Lower leg skin (tissue), 4 donors: ENCODE results near the gene SAP30. TPM values are rescaled to one million over a fixed set of nuclear protein-coding genes. Genes with fewer than 3 reads are reported as not detected.

ENCODE experiments used
- DNase-seq, 2 donors: peaks; one replicate each; pipeline ENCODE4 v3.0.0-alpha.2; 2019; ENCODE audit warnings: low spot score in 2 of 2
- H3K4me3 ChIP-seq: fragments of 200-600 bp; sonication (generic); 2 replicates; pipeline ENCODE4 v1.5.1; 2017; ENCODE audit warnings: mild to moderate bottlenecking, low read depth; ENCODE audit not compliant: poor library complexity, severe bottlenecking
- CTCF ChIP-seq, 3 donors: fragments of 450-650 bp; IDR thresholded peaks; one replicate each; pipeline ENCODE4 v1.5.1; 2016; ENCODE audit warnings: antibody characterized with exemption in 3 of 3, mild to moderate bottlenecking in 3 of 3, moderate library complexity in 2 of 3
- POLR2A ChIP-seq, 2 donors: fragments of 450-650 bp; IDR thresholded peaks; one replicate each; pipeline ENCODE4 v1.6.1; 2016 to 2017; ENCODE audit warnings: antibody characterized with exemption in 2 of 2, mild to moderate bottlenecking in 1 of 2, moderate library complexity in 1 of 2
- WGBS, 2 donors: methylation state at CpG; one replicate each; pipeline ENCODE4 v1.1.5; 2018; 5-methylcytosine and 5-hydroxymethylcytosine counted together
- intact Hi-C: fragments of 100-400 bp; cut with DNase I; formaldehyde crosslinking; loops from one replicate; pipeline ENCODE4 v1.15.0; 2023; ENCODE audit warnings: low total_unique reads
- total RNA-seq, 4 donors: library from RNA; depleted of rRNA; stranded (reverse); fragments of >200 nt; gene quantifications; one replicate each; pipeline ENCODE4 v1.1.0, GENCODE V29; 2016

The SAP30 gene
- total RNA-seq, 4 donors from 2014 or later, result 14.4 to 25.1 (median 18.3) TPM

GRCh38 chr4:173382349-173382748, 11.6 kb downstream of the SAP30 start:
- no peak for TF ChIP-seq CTCF (IDR thresholded peaks at IDR 0.05)
- no peak for TF ChIP-seq POLR2A (IDR thresholded peaks at IDR 0.05)
- intact Hi-C loops, result no loop called here
- H3K4me3 ChIP-seq, result no peak overlapping the region
- 96 to 98% methylated on average over 4 of the region's 4 CpGs for WGBS, 2 donors
- DNase-seq, result no peak

GRCh38 chr4:173386751-173387150, 16.0 kb downstream of the SAP30 start:
- TF ChIP-seq POLR2A (IDR thresholded peaks at IDR 0.05) (no peak), CTCF (IDR thresholded peaks at IDR 0.05) (no peak)
- H3K4me3 ChIP-seq, result no peak overlapping the region
- no peak for DNase-seq
- intact Hi-C loops, result no loop called here

GRCh38 chr4:173391701-173392100, 20.9 kb downstream of the SAP30 start:
- no peak overlapping the region for H3K4me3 ChIP-seq
- 96 to 100% methylated on average over 1 of the region's 1 CpG for WGBS, 2 donors
- TF ChIP-seq POLR2A (IDR thresholded peaks at IDR 0.05), result no peak
- no peak for TF ChIP-seq CTCF (IDR thresholded peaks at IDR 0.05)
- DNase-seq, result no peak
- intact Hi-C loops, result no loop called here

- no peak for DNase-seq
- whole genome bisulfite sequencing, 2 donors, result 63 to 80% methylated on average over 1 of the region's 1 CpG
- TF ChIP-seq CTCF (IDR thresholded peaks at IDR 0.05) (no peak), POLR2A (IDR thresholded peaks at IDR 0.05) (no peak)
- intact Hi-C loops, result no loop called here
- no peak overlapping the region for H3K4me3 ChIP-seq
Measured at GRCh38 chr4:173397604-173398003, 26.9 kb downstream of the SAP30 start.

GRCh38 chr4:173398220-173398619, 27.5 kb downstream of the SAP30 start:
- DNase-seq, result no peak
- intact Hi-C loops, result no loop called here
- TF ChIP-seq CTCF (IDR thresholded peaks at IDR 0.05) (no peak), POLR2A (IDR thresholded peaks at IDR 0.05) (no peak)
- no peak overlapping the region for H3K4me3 ChIP-seq

GRCh38 chr4:173398779-173399415, 28.1 kb downstream of the SAP30 start, which contains the start of gene SCRG1:
TSS of gene SCRG1 (minus strand) at chr4:173399116. CDS start at chr4:173391414, 7,702 bp downstream.
- TF ChIP-seq CTCF (IDR thresholded peaks at IDR 0.05), result no peak
- no peak for TF ChIP-seq POLR2A (IDR thresholded peaks at IDR 0.05)
- WGBS, 2 donors, result 27 to 57% methylated on average over 4 of the region's 4 CpGs
- DNase-seq, result no peak
- no peak within 1 kb of the TSS for H3K4me3 ChIP-seq
- intact Hi-C loops, result no loop called here
